C4-2B (cell line): ENCODE measurements around the gene DYNC2I2.
"Not testable (repeated sequence)": the region's sequence is repeated elsewhere in the genome, so short reads cannot be mapped to it uniquely, and the experiment has no call there.

ENCODE experiments used
- H3K27ac ChIP-seq: fragments of 450-650 bp; 2 replicates; pipeline ENCODE4 v1.5.1; 2017
- ZFX ChIP-seq: fragments of 450-650 bp; IDR thresholded peaks from 2 replicates; pipeline ENCODE4 v1.6.1; 2017
- TF ChIP-seq, protein P1 (sequence below): fragments of 450-650 bp; conservative IDR thresholded peaks from 2 replicates; pipeline ENCODE4 v1.5.1; 2017; ENCODE audit warnings: mild to moderate bottlenecking

Gene DYNC2I2

GRCh38 chr9:128654481-128654880 lies 2.2 kb downstream of the DYNC2I2 start:
- H3K27ac ChIP-seq, result no peak overlapping the region

GRCh38 chr9:128653908-128654307 lies 2.7 kb downstream of the DYNC2I2 start:
- no peak overlapping the region for H3K27ac ChIP-seq
- TF ChIP-seq, protein P1, sequence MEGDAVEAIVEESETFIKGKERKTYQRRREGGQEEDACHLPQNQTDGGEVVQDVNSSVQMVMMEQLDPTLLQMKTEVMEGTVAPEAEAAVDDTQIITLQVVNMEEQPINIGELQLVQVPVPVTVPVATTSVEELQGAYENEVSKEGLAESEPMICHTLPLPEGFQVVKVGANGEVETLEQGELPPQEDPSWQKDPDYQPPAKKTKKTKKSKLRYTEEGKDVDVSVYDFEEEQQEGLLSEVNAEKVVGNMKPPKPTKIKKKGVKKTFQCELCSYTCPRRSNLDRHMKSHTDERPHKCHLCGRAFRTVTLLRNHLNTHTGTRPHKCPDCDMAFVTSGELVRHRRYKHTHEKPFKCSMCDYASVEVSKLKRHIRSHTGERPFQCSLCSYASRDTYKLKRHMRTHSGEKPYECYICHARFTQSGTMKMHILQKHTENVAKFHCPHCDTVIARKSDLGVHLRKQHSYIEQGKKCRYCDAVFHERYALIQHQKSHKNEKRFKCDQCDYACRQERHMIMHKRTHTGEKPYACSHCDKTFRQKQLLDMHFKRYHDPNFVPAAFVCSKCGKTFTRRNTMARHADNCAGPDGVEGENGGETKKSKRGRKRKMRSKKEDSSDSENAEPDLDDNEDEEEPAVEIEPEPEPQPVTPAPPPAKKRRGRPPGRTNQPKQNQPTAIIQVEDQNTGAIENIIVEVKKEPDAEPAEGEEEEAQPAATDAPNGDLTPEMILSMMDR, result no peak
- TF ChIP-seq ZFX, result no peak

More at GRCh38 chr9:128654481-128654880, 2.2 kb downstream of the DYNC2I2 start:
- TF ChIP-seq, protein P1, result no peak
- no peak for TF ChIP-seq ZFX

GRCh38 chr9:128651798-128652197 lies 4.8 kb downstream of the DYNC2I2 start:
- no peak overlapping the region for H3K27ac ChIP-seq
- no peak for TF ChIP-seq ZFX
- TF ChIP-seq, protein P1, result no peak

GRCh38 chr9:128648206-128648605 lies 8.4 kb downstream of the DYNC2I2 start:
- H3K27ac ChIP-seq, result not testable (repeated sequence)

DNA sequence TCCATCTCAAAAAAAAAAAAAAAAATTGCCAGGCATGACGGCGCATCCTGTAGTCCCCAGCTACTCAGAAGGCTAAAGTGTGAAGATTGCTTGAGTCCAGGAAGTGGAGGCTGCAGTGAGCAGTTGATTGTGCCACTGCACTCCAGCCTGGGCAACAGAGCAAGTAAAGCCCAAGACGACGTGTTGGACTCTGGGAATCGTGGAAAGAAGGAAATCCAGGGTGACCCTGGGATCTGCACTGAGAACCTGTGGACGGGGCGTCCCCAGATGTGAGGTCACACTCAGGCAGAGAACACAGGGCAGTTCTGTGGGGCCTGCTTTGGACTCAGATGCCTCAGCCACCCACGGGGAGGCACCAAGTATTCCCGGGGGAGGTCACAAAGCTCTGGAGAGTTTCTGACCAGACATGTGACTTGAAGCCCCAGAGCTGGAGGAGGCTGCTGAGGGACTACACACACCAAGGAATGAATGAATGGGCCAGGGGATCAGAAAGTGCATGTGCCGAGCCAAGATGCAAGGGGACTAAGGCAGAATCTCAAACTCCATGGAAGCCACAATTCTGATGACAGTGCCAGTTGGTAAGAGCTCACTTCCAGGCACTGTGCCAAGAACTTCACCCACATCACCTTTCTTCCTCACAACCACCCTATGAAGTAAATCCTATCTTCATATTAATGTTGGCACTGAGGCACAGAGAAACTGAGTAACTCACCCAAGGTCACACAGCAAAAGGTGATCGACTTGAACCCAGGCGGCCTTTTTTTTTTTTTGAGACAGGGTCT lies 12.9 kb downstream of the DYNC2I2 start:
- H3K27ac ChIP-seq, result no peak overlapping the region
- TF ChIP-seq ZFX, result no peak
- TF ChIP-seq, protein P1, result no peak

GRCh38 chr9:128642675-128643245 lies 13.9 kb downstream of the DYNC2I2 start:
- TF ChIP-seq, protein P1, result no peak
- no peak for TF ChIP-seq ZFX
- no peak overlapping the region for H3K27ac ChIP-seq

DNA sequence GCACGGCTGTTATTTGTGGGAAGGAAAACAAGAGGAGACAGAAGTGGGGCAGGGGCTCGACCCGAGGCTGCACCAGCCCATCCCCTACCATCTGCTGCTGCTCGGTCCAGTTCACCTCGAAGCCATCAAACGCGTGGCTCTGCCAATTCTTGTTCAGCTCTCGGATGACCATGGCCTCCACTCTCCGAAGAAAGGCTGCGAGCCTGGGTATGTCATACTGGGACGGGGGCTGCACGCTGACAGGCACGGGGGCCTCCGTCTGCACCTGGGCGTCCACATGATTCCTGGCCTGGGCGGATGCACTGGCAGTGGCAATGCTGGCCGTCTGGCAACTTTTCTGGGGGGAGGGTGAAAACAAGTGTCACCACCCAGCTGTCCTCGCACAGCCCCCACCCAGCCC lies 16.0 kb downstream of the DYNC2I2 start:
- no peak overlapping the region for H3K27ac ChIP-seq
- TF ChIP-seq, protein P1, result no peak
- no peak for TF ChIP-seq ZFX
